NCI-H748 treated with DMSO at 0.1 percent for 48 hours (cell line): ENCODE measurements around the gene ZBTB40.

Source experiments
- DNase-seq: peaks from one replicate; lab custom pipeline; 2025; lab: John Stamatoyannopoulos, UW

The ZBTB40 gene

GRCh38 chr1:22562584-22563583, 111.2 kb downstream of the ZBTB40 start, which contains the start of gene EPHA8:
Gene EPHA8, plus strand, starts transcription at chr1:22563489. Its CDS starts 147 bp downstream, at chr1:22563636.
- DNase-seq: no peak

GRCh38 chr1:22563671-22564602, 112.3 kb downstream of the ZBTB40 start:
- DNase-seq: no peak

- DNase-seq: no peak
These were observed 114.5 kb downstream of the ZBTB40 start for GRCh38 chr1:22566161-22566560.

DNA sequence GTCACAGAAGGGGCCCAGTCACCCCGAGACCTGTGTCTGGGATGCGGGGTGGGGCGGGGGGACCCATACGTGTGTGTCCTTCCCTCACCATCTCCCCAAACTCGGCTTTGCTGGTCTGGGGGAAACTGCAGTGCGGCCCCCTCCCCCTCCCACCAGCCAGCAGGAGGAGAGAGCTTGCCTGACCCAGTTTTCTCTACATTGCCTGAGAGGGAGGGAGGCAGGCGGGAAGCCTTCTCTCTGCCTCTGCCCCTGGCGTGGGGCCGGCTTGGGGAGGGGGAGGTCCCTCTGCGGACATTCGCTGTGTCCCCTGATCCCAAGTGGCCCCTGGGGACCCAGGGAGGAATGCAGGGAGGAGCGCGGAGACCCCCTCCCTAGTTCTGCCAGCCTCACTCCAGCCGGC, 115.5 kb downstream of the ZBTB40 start:
- no peak for DNase-seq

DNA sequence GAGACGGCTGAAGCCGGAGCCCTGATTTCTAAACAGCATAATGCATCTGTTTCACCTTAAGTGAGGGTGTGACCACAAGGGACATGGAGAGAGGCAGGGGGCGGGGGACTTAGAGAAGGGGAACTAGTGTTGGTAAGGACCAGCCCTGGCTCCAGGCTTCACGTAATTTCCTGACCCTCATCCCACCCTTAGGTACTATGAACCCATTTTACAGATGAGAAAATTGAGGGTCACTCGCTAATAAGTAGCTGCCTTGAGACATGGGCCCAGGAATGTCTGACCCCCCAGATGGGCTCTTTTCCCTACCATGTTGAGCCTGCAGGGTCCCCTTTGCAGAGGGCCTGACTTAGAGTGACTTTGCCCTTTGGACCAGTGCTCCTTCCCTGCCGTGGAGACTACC, 116.3 kb downstream of the ZBTB40 start:
- DNase-seq: no peak

GRCh38 chr1:22569269-22569668, 117.6 kb downstream of the ZBTB40 start:
- no peak for DNase-seq

GRCh38 chr1:22570140-22570909, 118.7 kb downstream of the ZBTB40 start:
- DNase-seq: no peak

- no peak for DNase-seq
These were observed 121.2 kb downstream of the ZBTB40 start for GRCh38 chr1:22572818-22573217.

DNA sequence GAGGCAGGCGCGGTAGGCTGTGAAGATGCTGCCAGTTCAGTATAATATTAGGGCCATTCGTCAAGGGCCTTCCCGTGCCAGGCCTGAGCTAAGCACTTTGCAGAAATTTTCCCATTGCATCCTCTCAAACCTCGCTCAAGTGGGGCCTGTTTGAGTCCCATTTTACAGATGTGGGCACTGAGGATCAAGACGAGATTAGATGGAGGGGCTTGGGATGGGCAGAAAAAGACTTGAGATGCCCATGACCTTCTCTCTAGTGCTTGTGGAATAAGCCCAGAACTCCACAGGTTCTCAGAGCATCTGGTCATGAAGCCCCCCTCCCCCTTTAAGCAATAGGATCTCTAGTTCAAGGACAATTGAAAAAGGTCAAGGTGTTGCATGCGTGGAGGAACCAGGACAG, 121.6 kb downstream of the ZBTB40 start:
- no peak for DNase-seq

- DNase-seq: no peak
These were observed 124.0 kb downstream of the ZBTB40 start for GRCh38 chr1:22575532-22576149.

GRCh38 chr1:22576150-22576544, 124.5 kb downstream of the ZBTB40 start:
- DNase-seq: no peak

DNA sequence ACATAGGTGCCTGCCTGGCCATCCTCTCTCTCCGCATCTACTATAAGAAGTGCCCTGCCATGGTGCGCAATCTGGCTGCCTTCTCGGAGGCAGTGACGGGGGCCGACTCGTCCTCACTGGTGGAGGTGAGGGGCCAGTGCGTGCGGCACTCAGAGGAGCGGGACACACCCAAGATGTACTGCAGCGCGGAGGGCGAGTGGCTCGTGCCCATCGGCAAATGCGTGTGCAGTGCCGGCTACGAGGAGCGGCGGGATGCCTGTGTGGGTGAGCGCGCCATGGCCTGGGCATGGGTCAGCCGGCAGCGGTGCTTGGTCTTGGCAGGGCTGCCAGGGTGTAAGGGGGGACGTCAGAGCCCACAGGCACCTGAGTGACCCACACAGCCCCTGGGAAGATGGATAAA, 125.0 kb downstream of the ZBTB40 start:
- DNase-seq: no peak

GRCh38 chr1:22578732-22579361, 127.2 kb downstream of the ZBTB40 start:
- no peak for DNase-seq

- DNase-seq: no peak
These were observed 128.0 kb downstream of the ZBTB40 start for GRCh38 chr1:22579541-22580155.
